Osteoblast (primary cell): ENCODE data around the gene CPA5. TPM values are rescaled to one million over a fixed set of nuclear protein-coding genes. Genes with fewer than 3 reads are reported as not detected.
A peak's percentile ranks its signal among the peaks of the same experiment; 100 is the strongest.

Experiments
- DNase-seq: peaks from one replicate; pipeline ENCODE4 v3.0.0; 2011; ENCODE audit warnings: low spot score, mixed read lengths; ENCODE audit not compliant: insufficient read length; ENCODE audit errors: missing footprints
- H2AFZ ChIP-seq: 2 replicates; pipeline ENCODE4 v1.6.0; 2011; ENCODE audit warnings: mild to moderate bottlenecking, low read length
- H3K27ac ChIP-seq: 2 replicates; pipeline ENCODE4 v1.5.1; 2011; ENCODE audit warnings: mild to moderate bottlenecking, low read depth, low read length, moderate library complexity
- H3K27me3 ChIP-seq: 2 replicates; pipeline ENCODE4 v1.6.0; 2012; ENCODE audit warnings: mild to moderate bottlenecking, control low read depth, inconsistent platforms, low read length, moderate library complexity; ENCODE audit not compliant: insufficient read depth
- H3K36me3 ChIP-seq: 2 replicates; pipeline ENCODE4 v1.5.1; 2011; ENCODE audit warnings: mild to moderate bottlenecking, low read length, control low read depth, moderate library complexity; ENCODE audit not compliant: insufficient read depth
- H3K4me1 ChIP-seq: 2 replicates; pipeline ENCODE4 v1.5.1; 2011; ENCODE audit warnings: mild to moderate bottlenecking, low read length, control low read depth, moderate library complexity; ENCODE audit not compliant: insufficient read depth
- H3K4me2 ChIP-seq: 2 replicates; pipeline ENCODE4 v1.6.0; 2011; ENCODE audit warnings: mild to moderate bottlenecking, low read length; ENCODE audit not compliant: insufficient read depth
- H3K4me3 ChIP-seq: fragments of 200-600 bp; sonication (generic); 3 replicates; pipeline ENCODE4 v1.5.1; 2012; ENCODE audit warnings: mild to moderate bottlenecking, low read length, inconsistent platforms; ENCODE audit not compliant: insufficient read depth
- H3K79me2 ChIP-seq: 2 replicates; pipeline ENCODE4 v1.6.0; 2012; ENCODE audit warnings: mild to moderate bottlenecking, low read length, control low read depth, inconsistent platforms; ENCODE audit not compliant: insufficient read depth
- H3K9me3 ChIP-seq: 2 replicates; pipeline ENCODE4 v1.5.1; 2011; ENCODE audit warnings: low read depth, low read length, control low read depth
- H4K20me1 ChIP-seq: 2 replicates; pipeline ENCODE4 v1.6.0; 2012; ENCODE audit warnings: mild to moderate bottlenecking, low read length, control low read depth; ENCODE audit not compliant: insufficient read depth
- total RNA-seq: library from RNA; depleted of rRNA; stranded (reverse); fragments of >200 nt; gene quantifications from 2 replicates; pipeline ENCODE4 v1.2.3, GENCODE V29; 2012
- TF ChIP-seq, protein P1 (sequence below): IDR thresholded peaks from 2 replicates; pipeline ENCODE4 v1.5.1; 2011; ENCODE audit warnings: mild to moderate bottlenecking, low read depth, low read length, moderate library complexity; ENCODE audit errors: extremely low read depth

CPA5 gene
- total RNA-seq, 1 donor, result not detected

- no peak overlapping the region for H2AFZ ChIP-seq
- TF ChIP-seq, protein P1, sequence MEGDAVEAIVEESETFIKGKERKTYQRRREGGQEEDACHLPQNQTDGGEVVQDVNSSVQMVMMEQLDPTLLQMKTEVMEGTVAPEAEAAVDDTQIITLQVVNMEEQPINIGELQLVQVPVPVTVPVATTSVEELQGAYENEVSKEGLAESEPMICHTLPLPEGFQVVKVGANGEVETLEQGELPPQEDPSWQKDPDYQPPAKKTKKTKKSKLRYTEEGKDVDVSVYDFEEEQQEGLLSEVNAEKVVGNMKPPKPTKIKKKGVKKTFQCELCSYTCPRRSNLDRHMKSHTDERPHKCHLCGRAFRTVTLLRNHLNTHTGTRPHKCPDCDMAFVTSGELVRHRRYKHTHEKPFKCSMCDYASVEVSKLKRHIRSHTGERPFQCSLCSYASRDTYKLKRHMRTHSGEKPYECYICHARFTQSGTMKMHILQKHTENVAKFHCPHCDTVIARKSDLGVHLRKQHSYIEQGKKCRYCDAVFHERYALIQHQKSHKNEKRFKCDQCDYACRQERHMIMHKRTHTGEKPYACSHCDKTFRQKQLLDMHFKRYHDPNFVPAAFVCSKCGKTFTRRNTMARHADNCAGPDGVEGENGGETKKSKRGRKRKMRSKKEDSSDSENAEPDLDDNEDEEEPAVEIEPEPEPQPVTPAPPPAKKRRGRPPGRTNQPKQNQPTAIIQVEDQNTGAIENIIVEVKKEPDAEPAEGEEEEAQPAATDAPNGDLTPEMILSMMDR, result no peak
Measured at GRCh38 chr7:130333832-130334231, 10.8 kb upstream of the CPA5 start.

GRCh38 chr7:130334274-130334673 lies 10.3 kb upstream of the CPA5 start:
- H3K4me3 ChIP-seq, result peak overlapping the region; percentile 28
- no peaks in the 10 kb centered on the region for H3K27me3 ChIP-seq
- no peaks in the 10 kb centered on the region for H3K79me2 ChIP-seq
- no peaks in the 10 kb centered on the region for H4K20me1 ChIP-seq
- peak overlapping the region; percentile 46 for H3K4me2 ChIP-seq
- peak overlapping the region; percentile 44 for H2AFZ ChIP-seq
- peak overlapping the region; percentile 20 for H3K27ac ChIP-seq
- H3K4me1 ChIP-seq, result peaks cover 6% of the 10 kb centered on the region
- no peaks in the 10 kb centered on the region for H3K36me3 ChIP-seq
- no peak for DNase-seq
- no peaks in the 10 kb centered on the region for H3K9me3 ChIP-seq
- TF ChIP-seq, protein P1, result no peak

More at GRCh38 chr7:130333832-130334231, 10.8 kb upstream of the CPA5 start:
- H3K27me3 ChIP-seq, result no peaks in the 10 kb centered on the region
- H3K4me1 ChIP-seq, result peaks cover 6% of the 10 kb centered on the region
- H3K9me3 ChIP-seq, result no peaks in the 10 kb centered on the region
- no peak overlapping the region for H3K27ac ChIP-seq
- H3K36me3 ChIP-seq, result no peaks in the 10 kb centered on the region
- no peak overlapping the region for H3K4me3 ChIP-seq
- no peak for DNase-seq
- H3K79me2 ChIP-seq, result no peaks in the 10 kb centered on the region
- peak overlapping the region; percentile 46 for H3K4me2 ChIP-seq
- H4K20me1 ChIP-seq, result no peaks in the 10 kb centered on the region

- Histone ChIP-seq H4K20me1 (no peaks in the 10 kb centered on the region), H3K79me2 (no peaks in the 10 kb centered on the region), H3K4me1 (peaks cover 6% of the 10 kb centered on the region), H3K27ac (no peak overlapping the region), H3K4me2 (no peak overlapping the region), H3K36me3 (no peaks in the 10 kb centered on the region), H2AFZ (no peak overlapping the region), H3K27me3 (no peaks in the 10 kb centered on the region), H3K9me3 (no peaks in the 10 kb centered on the region), H3K4me3 (no peak overlapping the region)
- TF ChIP-seq, protein P1, result no peak
- DNase-seq, result no peak
Measured at GRCh38 chr7:130337410-130337971, 7.1 kb upstream of the CPA5 start.

DNA sequence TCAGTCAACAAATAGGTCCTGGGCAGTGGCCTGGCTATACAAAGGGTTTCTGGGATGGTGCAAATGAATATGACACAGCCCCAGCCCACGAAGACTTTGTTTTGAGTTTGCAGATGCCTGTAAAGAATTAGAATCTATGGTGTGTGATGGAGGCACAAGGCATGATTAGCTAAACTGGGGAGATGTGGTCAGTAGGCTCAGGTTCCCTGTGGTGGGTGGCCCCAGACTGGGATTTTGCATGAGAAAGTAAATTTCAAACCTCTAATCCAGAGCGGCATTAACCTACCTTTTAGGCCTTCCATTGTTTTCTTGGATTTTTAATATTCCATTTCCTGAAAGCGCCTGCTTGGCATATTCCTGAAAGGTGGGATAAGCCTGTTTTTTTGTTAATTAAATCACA lies 6.4 kb upstream of the CPA5 start:
- Histone ChIP-seq H3K4me1 (peaks cover 6% of the 10 kb centered on the region), H3K4me3 (no peak overlapping the region), H4K20me1 (no peaks in the 10 kb centered on the region), H3K79me2 (no peaks in the 10 kb centered on the region), H2AFZ (no peak overlapping the region), H3K27me3 (no peaks in the 10 kb centered on the region), H3K27ac (no peak overlapping the region), H3K4me2 (no peak overlapping the region), H3K9me3 (no peaks in the 10 kb centered on the region), H3K36me3 (no peaks in the 10 kb centered on the region)
- TF ChIP-seq, protein P1, result no peak
- DNase-seq, result no peak
